ENCODE results near the gene RRP1.

Gene RRP1

DNA sequence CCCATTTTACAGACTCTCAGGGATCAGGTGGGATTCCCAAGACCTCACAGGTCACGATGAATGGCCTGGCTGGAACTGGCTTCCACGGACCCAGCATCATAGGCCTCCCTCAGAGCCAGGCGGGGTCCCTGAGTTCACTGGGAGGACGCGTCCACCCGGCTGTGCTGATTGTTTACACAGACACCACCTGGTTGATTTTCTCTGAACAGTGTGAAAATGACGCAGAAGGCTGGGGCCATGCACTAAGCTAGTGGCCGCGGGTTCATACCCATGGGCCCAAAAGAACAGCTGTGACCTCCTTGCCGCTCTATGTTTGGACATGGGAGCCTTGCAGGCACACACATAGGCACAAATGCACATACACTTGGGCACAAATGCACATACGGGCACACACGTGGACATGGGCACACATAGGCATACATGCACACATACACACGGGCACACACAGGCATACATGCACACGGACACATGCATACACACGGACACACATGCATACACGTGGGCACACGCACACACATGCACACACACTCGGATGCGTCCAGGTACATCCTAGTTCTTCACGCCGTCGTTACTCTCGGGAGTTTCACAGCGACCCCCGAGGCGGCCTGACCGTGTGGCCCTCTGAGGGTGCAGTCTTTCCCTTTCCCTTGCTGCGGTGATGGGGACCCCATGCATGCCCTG is 36.5 kb upstream of the RRP1 start:
- TF ChIP-seq GATA2 (IDR thresholded peaks at IDR 0.05; ENCODE audit: low read depth, low read length) (no peak), GATA3 (IDR thresholded peaks at IDR 0.05; ENCODE audit: low read depth, low read length) (no peak)

DNA sequence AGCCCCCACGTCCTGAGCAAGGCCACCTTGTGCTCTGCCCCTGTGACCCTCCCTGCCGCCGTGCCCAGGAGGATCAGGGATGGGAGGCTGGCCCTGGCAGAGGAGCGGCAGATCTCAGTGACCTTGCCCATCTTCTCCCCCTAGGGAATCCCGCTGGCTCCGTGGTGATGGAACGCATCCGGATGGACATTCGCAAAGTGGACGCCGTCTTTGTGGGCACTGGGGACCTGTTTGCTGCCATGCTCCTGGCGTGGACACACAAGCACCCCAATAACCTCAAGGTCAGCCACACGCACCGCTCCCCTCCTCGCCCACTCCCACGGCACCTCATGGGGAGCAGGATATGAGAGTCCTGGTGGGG is 36.0 kb upstream of the RRP1 start:
- TF ChIP-seq GATA2 (IDR thresholded peaks at IDR 0.05; ENCODE audit: low read depth, low read length) (no peak), GATA3 (IDR thresholded peaks at IDR 0.05; ENCODE audit: low read depth, low read length) (no peak)

DNA sequence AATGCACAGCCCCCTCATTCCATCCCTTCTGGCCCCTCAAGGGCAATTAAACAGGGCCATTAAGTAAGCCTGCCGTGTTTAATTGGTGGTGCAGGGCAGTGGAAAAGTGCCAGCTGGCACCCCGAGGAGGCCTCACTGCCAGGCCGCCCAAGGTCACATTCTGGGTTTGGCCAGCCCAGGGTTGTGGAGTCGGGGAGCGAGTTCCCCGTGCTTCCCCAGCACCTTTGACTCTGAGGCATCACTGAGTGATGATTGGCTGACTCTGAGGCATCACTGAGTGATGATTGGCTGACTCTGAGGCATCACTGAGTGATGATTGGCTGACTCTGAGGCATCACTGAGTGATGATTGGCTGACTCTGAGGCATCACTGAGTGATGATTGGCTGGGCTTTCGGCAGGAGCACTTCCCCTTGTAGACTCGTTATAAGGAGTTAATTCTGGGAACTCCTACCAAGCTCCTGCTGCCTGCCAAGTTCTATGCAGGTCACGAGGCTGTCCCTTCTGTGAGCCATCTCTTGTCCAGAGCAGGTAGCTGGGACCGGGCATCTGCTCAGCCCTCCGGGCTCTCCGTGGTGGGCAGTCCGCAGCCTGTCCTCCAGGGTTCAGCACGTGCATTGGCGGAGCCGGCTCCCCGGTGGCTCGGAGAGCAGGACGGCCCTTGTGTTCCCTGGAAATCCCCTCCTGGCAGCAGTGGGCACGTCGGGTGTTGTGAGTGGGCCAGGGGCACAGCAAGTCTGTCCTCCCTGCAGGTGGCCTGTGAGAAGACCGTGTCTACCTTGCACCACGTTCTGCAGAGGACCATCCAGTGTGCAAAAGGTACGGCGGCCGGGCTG is 34.2 kb upstream of the RRP1 start:
- TF ChIP-seq GATA3 (IDR thresholded peaks at IDR 0.05; ENCODE audit: low read depth, low read length): no peak
- no peak for TF ChIP-seq GATA2 (IDR thresholded peaks at IDR 0.05; ENCODE audit: low read depth, low read length)

DNA sequence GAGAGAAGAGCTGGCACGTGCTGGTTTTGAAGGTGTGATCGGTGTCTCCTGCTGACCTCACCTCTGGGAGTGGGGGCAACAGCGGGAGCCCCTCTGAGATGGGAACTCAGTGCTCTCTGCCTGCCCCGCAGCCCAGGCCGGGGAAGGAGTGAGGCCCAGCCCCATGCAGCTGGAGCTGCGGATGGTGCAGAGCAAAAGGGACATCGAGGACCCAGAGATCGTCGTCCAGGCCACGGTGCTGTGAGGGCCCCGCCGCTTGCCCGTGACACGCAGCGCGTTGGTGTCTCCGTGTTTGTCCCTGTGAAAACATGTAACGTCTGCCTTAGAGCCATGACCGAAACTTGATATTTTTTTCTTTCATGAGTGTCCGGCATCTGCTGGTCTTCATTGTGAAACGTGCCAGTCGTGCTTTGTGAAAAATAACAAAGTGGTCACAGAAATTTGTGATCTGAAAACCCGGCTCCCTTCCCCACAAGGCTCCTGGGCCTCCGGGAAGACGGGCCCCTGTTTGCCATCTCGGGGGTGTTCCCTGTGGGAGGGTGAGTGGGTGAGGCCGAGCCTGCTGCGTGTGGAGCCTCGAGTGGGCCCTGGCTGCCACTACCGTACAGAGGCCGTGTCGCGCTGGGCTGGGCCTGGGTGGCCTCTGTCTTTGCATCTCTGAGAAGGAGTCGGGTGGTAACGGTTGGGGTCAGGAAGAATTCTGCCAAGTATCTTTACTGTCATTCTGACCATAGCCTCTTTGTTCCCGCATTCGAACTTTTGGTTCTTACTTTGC is 33.4 kb upstream of the RRP1 start:
- TF ChIP-seq GATA3 (IDR thresholded peaks at IDR 0.05; ENCODE audit: low read depth, low read length) (no peak), GATA2 (IDR thresholded peaks at IDR 0.05; ENCODE audit: low read depth, low read length) (no peak)

DNA sequence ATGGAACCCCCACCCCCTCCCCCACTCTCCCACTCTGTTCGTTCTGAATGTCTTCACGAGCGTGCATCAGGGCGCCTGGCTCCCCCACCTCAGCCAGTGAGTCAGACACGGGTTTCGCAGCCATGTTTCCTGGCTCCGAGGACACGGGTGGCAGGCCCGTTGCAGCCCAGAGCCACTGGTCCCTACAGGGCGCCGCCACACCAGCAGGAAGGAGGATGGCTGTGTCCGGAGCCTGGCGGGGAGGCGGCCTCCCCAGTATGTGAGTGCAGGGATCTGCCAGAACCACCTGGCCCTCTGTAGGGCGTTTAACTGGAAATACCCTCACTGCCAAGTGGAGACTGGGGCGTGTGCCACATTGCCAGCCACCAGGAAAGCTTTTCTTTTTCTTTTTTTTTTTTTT is 31.8 kb upstream of the RRP1 start:
- TF ChIP-seq GATA3 (IDR thresholded peaks at IDR 0.05; ENCODE audit: low read depth, low read length): no peak
- TF ChIP-seq GATA2 (IDR thresholded peaks at IDR 0.05; ENCODE audit: low read depth, low read length): no peak

DNA sequence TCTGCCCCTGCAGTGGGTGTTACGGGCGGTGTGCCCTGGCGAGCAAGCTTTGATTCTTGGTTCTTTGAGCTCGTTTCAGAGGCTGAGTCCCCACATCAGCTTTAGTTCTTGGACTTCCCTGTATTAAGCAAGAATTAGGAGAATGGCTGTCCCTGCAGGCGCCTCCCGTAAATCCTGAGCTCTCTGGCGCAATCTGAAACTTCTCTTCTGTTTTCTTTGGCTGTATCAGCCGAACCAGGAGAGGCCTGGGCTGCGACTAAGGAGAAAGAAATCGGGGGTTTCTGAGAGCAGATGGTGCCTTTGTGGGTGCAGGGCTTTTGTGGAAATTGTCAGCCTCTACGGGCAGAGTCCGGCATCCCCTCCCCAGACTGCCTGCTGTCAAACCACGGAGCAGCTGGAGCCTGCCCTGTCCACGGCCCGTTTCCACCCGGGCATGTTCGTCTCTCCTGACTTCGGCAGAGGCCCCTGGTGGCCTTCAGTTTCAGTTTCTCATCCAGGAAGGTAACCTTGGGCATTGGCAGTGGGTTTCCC is 31.2 kb upstream of the RRP1 start:
- no peak for TF ChIP-seq GATA3 (IDR thresholded peaks at IDR 0.05; ENCODE audit: low read depth, low read length)
- no peak for TF ChIP-seq GATA2 (IDR thresholded peaks at IDR 0.05; ENCODE audit: low read depth, low read length)

DNA sequence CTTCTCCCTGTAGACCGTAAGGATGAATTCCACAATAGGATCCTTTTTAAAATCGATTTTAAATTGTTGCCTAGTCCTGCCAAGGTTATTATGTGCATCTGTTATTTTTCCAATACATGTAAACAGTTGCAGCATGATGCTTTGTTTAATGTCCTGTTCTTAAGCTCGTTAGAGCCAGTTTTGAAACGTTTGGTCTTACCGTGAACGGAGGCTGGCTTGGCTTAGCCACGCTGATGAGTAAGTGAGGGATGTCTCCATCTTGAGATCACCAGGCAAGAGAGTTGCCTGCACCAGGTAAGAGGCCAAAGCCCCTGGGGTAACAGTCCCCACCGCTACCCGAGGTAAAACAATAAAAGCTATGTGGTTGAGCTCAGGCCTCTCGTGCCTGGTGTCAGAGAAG is 30.6 kb upstream of the RRP1 start:
- TF ChIP-seq GATA2 (IDR thresholded peaks at IDR 0.05; ENCODE audit: low read depth, low read length) (no peak), GATA3 (IDR thresholded peaks at IDR 0.05; ENCODE audit: low read depth, low read length) (no peak)

DNA sequence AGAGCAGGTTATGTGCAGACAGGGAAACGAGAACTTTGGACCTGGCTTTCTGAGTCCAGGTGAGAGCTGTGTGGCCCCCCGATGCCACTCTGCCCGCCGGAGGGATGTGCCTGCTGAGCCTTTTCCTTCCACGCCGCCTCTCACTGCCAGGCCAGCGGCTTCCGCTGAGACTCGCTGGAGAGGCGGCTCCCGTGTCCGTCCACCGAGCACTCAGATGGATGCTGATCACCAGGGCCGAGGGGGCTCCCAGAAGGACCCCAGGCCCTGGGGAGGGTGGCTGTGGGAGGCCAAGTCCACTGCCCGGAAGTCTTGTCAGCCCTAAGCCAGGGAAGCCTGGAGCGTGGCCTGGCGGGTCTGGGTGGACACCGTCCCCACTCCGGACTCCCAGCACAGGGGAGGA is 29.7 kb upstream of the RRP1 start:
- TF ChIP-seq GATA2 (IDR thresholded peaks at IDR 0.05; ENCODE audit: low read depth, low read length): no peak
- TF ChIP-seq GATA3 (IDR thresholded peaks at IDR 0.05; ENCODE audit: low read depth, low read length): no peak

DNA sequence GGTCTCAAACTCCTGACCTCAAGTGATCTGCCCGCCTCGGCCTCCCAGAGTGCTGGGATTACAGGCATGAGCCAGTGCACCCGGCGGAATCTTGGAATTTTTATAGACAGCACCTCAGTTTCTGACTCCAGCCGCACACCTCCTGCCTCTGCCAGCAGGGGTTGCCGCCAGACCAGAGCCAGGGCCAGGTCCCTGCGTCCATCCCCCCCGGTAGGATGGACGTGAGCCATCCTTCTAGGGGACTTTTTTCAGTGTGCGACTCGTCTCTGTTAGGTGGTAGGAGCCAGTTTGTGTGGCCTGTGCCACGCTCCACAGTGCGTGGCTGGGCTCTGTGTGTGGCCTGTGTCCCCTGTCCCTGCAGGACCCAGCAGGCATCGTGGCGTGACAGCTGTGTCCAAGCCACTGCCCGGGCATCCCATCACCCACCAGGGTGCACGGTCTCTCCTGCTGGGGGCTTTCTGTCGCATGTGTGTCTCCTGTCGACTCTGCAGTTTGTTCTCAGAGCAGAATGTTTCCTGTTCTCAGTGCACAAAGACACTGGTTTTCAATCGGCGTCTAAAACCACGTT is 28.9 kb upstream of the RRP1 start:
- TF ChIP-seq GATA3 (IDR thresholded peaks at IDR 0.05; ENCODE audit: low read depth, low read length) (no peak), GATA2 (IDR thresholded peaks at IDR 0.05; ENCODE audit: low read depth, low read length) (no peak)

DNA sequence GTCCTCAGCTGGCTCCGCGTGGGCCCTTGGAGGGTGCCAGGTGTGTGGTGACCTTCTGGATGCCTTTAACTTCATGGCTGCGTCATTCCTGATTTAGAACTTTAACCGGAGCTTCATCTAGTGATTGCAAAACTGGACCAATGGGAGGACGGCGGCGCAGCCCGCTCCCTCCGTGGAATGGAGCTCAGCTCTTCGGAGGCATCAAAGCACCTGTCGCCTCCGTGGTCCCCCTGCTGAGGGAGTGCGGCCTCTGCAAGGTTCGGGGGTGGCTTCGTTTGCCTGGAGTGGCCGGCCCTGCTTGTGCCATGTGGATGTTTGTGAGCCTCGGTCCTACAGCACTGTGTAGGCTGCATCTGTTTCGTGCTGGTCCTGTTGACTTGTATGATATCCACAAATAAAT is 27.5 kb upstream of the RRP1 start:
- no peak for TF ChIP-seq GATA3 (IDR thresholded peaks at IDR 0.05; ENCODE audit: low read depth, low read length)
- TF ChIP-seq GATA2 (IDR thresholded peaks at IDR 0.05; ENCODE audit: low read depth, low read length): no peak

DNA sequence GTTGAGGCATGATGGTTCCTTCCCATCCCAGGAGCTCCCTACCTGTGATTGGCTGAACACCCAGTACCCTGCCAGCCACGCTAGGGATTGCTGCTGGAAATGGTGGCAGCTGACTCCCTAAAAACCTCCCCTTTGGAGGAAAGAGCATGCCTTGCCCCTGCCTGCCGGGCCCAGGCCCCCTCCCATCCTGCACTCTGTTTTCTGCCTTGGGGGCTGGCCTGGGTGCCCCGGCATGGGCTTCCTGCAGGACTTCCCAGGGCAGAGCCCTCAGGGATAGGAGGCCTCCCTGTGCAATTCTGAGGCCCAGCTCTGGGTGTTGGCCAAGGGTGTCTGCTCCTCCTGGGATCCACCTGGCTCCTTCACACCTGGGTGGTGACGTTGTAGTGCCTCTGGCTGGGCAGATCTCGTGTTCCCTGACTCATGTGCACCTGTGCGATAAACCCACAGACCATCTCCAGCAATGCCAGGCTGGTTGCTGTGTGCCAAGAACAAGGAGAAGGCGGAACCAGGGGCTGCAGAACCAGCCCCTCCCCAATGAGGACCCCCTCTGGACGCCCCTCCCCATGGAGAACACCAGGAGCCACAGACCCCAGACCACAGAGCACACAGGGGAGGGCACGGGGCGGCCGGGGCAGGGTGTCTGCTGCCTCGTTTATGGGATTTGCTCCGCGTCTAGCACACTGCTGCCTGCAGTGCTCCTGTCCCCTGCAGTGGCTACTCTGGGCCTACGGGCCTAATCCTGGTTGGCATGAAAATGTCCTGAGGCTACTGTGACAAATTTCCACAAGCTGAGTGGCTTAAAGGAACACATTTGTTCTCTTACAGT is 26.9 kb upstream of the RRP1 start:
- TF ChIP-seq GATA2 (IDR thresholded peaks at IDR 0.05; ENCODE audit: low read depth, low read length) (no peak), GATA3 (IDR thresholded peaks at IDR 0.05; ENCODE audit: low read depth, low read length) (no peak)

DNA sequence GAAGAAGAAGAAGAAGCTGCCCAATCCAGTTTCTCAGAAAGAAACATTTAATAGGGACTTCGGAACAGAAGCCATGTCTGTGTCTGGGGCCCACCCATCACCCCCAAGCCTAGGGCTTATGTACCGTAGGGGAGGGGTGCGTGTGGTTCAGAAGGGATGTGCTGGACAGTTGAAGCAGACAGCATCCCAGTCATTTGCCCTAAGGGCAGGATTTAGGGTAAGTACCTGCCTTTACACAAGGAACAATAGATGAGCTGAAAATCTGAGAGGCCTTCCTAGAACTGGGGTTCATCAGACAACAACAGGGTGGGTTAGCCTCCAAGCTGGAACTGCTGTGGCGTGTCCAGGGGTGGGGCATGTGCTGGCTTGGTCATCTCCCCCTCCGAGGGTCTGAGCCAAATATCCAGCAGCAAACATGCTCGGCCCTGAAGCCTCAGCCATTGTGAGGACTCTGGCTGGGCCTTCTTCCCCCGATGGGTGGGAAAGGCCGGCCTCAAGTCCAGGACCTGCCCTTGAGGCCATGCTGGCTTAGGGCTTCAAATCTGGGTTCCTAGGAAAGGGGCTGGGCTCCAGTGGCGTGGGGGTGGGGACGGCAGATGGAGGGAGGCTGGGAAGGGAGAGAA is 25.4 kb upstream of the RRP1 start:
- no peak for TF ChIP-seq GATA2 (IDR thresholded peaks at IDR 0.05; ENCODE audit: low read depth, low read length)
- no peak for TF ChIP-seq GATA3 (IDR thresholded peaks at IDR 0.05; ENCODE audit: low read depth, low read length)

Data from SH-SY5Y (cell line).